Right lobe of liver (tissue), 6 donors: Measurements from ENCODE around the gene YBX2. TPM values are rescaled to one million over a fixed set of nuclear protein-coding genes. Genes with fewer than 3 reads are reported as not detected.

Experiments
- ATAC-seq, 4 donors: fragments of 200-7000 bp; cut with Tn5 transposase; one replicate each; pipeline ENCODE4 v1.9.1; 2020; ENCODE audit warnings: mild to moderate bottlenecking in 4 of 4, moderate library complexity in 4 of 4
- DNase-seq, 3 donors: peaks; one replicate each; pipeline ENCODE4 v3.0.0-alpha.2; 2020
- H3K27ac ChIP-seq, 3 donors: fragments of 200-600 bp; one replicate each; pipeline ENCODE4 v1.8.0; 2022
- H3K27me3 ChIP-seq, 2 donors: fragments of 200-600 bp; one replicate each; pipeline ENCODE4 v1.8.0; 2022
- H3K36me3 ChIP-seq, 4 donors: fragments of 200-600 bp; sonication (generic) in 1 of 4; one replicate each; pipeline versions ENCODE4 v1.5.1 to v1.8.0; 2017 to 2022; ENCODE audit warnings: control low read depth in 1 of 4
- H3K4me1 ChIP-seq, 4 donors: fragments of 200-600 bp; sonication (generic) in 1 of 4; one replicate each; pipeline versions ENCODE4 v1.5.1 to v1.8.0; 2017 to 2022; ENCODE audit warnings: control low read depth in 1 of 4
- H3K4me3 ChIP-seq, 3 donors: fragments of 200-600 bp; one replicate each; pipeline ENCODE4 v1.8.0; 2022
- H3K9me3 ChIP-seq, 4 donors: fragments of 200-600 bp; sonication (generic) in 1 of 4; one replicate each; pipeline versions ENCODE4 v1.5.1 to v1.8.0; 2017 to 2022; ENCODE audit warnings: control low read depth in 1 of 4
- POLR2A ChIP-seq: fragments of 450-650 bp; IDR thresholded peaks from one replicate; pipeline ENCODE4 v1.6.1; 2017; ENCODE audit warnings: antibody characterized with exemption, mild to moderate bottlenecking
- WGBS: methylation state at CpG from one replicate; pipeline ENCODE4 v1.1.6; 2018; ENCODE audit warnings: low coverage, low lambda C conversion rate; ENCODE audit not compliant: insufficient coverage; ENCODE audit errors: missing lambda C conversion rate; 5-methylcytosine and 5-hydroxymethylcytosine counted together
- intact Hi-C, 2 donors: fragments of 100-400 bp; cut with DNase I; formaldehyde crosslinking; loops; one replicate each; pipeline versions ENCODE4 v1.11.2 to v1.14.1; 2022
- total RNA-seq, 6 experiments: library from RNA; depleted of rRNA in 2 of 6; stranded (reverse); fragments of >200 nt in 2 of 6; fragmentation: NEBNext Ultra II Directional in 3 of 6; extraction: Animal tissue kit (Norgen Biotek cat#: 25700) in 3 of 6; gene quantifications; one replicate each; pipeline versions ENCODE4 v1.1.0 to v1.2.4, GENCODE V29; 2016 to 2023
- TF ChIP-seq, protein P1 (sequence below), 4 donors: fragments of 200-600 bp in 3 of 4; fragments of 450-650 bp in 1 of 4; IDR thresholded peaks; one replicate each; pipeline versions ENCODE4 v1.5.1 to v1.8.0; 2016 to 2022; ENCODE audit warnings: antibody characterized with exemption in 4 of 4, mild to moderate bottlenecking in 2 of 4
- donor health status: DM: no; HTN: yes; CAD: no.
- donor health status: DM: no; HTN: no; CAD: no.
- donor health status: DM: no; HTN: no; CAD: no.
- donor health status: DM: no; HTN: yes; CAD: no.
- donor health status: DM: no; HTN: yes; CAD: no.

Gene YBX2
- total RNA-seq, 6 experiments from 2014 or later = 0.27 to 1.7 (median 0.90) TPM

DNA sequence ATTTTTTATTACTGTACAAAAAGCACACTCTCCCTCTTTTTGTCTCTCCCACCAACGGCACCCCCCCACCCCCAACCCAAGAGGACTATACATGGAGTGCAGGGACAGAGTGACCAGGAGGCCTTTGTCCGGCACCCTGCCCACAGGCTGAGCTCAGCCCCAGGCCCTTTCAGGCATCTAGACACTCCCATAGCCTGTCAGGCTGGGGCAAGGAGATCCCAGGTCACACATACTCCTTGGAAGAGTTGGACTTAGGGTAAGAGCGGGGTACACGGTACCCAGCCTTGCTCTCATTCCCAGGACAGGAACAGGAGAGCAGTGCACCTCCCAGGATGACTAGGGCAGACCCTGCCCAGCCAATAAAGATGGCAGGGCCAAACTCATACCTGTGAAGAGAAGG lies 34.3 kb downstream of the YBX2 start:
- H3K4me1 ChIP-seq = peaks cover 0 to 50% (median 13%) of the 10 kb centered on the region in 4 donors
- H3K27ac ChIP-seq = peak overlapping the region; percentile 96 to 99 (median 98)
- DNase-seq (no peak), ATAC-seq (peak in 3 of 4 donors; percentile 3 to 12 (median 4))
- TF ChIP-seq, protein P1, sequence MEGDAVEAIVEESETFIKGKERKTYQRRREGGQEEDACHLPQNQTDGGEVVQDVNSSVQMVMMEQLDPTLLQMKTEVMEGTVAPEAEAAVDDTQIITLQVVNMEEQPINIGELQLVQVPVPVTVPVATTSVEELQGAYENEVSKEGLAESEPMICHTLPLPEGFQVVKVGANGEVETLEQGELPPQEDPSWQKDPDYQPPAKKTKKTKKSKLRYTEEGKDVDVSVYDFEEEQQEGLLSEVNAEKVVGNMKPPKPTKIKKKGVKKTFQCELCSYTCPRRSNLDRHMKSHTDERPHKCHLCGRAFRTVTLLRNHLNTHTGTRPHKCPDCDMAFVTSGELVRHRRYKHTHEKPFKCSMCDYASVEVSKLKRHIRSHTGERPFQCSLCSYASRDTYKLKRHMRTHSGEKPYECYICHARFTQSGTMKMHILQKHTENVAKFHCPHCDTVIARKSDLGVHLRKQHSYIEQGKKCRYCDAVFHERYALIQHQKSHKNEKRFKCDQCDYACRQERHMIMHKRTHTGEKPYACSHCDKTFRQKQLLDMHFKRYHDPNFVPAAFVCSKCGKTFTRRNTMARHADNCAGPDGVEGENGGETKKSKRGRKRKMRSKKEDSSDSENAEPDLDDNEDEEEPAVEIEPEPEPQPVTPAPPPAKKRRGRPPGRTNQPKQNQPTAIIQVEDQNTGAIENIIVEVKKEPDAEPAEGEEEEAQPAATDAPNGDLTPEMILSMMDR (IDR thresholded peaks at IDR 0.05) = no peak
- no peak for TF ChIP-seq POLR2A
- 20% methylated on average over 1 of the region's 4 CpGs for WGBS
- intact Hi-C loops = no loop called here
- no peaks in the 10 kb centered on the region for H3K9me3 ChIP-seq
- H3K4me3 ChIP-seq = peak overlapping the region; percentile 64 to 73 (median 66)
- H3K36me3 ChIP-seq = peaks cover 0 to 19% (median 5%) of the 10 kb centered on the region in 4 donors
- H3K27me3 ChIP-seq = no peaks in the 10 kb centered on the region

- Histone ChIP-seq H3K4me3 (peak overlapping the region; percentile 64 to 73 (median 66)), H3K27ac (peak overlapping the region; percentile 96 to 99 (median 98)), H3K9me3 (no peaks in the 10 kb centered on the region), H3K27me3 (no peaks in the 10 kb centered on the region), H3K4me1 (peaks cover 0 to 50% (median 13%) of the 10 kb centered on the region in 4 donors), H3K36me3 (peaks cover 0 to 26% (median 6%) of the 10 kb centered on the region in 4 donors)
- intact Hi-C loops = no loop called here
- TF ChIP-seq POLR2A = no peak
- TF ChIP-seq, protein P1 (IDR thresholded peaks at IDR 0.05) = no peak
- 76% methylated on average over 4 of the region's 6 CpGs for WGBS
- DNase-seq (no peak), ATAC-seq (peak in 2 of 4 donors; percentile 0 to 2)
Observed at GRCh38 chr17:7259555-7259889, 34.9 kb downstream of the YBX2 start.

DNA sequence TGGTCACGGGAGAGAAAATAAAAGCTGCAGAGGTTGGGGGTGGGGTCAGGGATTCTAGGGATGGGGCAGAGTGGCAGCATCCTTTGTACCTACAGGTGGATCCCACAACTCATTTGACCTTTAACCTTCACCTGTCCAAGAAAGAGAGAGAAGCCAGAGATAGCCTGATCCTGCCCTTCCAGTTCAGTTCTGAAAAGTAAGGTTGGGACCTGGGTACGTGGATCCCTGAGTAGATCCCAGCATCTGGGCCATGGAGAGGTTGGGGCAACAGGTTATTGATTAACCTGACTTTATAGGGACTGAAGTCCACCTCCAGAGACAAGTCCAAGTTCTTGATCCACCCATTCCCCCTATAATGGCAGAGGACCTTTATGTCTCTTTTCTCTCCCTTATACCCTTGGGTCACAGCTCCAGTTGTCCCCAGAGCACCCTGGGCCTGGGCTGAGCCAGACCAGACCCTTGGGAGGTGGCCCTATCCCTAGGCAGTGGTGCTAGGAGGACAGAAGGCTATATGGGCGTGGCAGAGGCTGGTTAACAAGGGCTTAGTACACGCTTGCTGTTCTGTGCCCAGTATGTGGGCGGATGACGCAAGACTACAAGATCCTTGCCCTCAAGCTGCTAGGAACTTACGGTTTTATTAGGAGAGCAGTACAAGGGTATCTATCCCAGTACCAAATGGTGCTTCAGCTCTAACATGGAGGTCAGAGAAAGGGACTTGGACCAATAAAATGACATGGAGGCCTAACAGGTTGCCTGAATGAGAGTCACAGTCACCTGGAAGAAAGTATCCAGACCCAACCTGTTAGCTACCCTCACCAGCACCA lies 35.5 kb downstream of the YBX2 start:
- Histone ChIP-seq H3K27me3 (no peaks in the 10 kb centered on the region), H3K36me3 (peaks cover 0 to 26% (median 7%) of the 10 kb centered on the region in 4 donors), H3K4me1 (peaks cover 0 to 50% (median 13%) of the 10 kb centered on the region in 4 donors), H3K4me3 (peak overlapping the region; percentile 64 to 73 (median 66)), H3K27ac (peak overlapping the region; percentile 96 to 99 (median 98)), H3K9me3 (no peaks in the 10 kb centered on the region)
- DNase-seq (peak; percentile 76 to 90 (median 88)), ATAC-seq (peak; percentile 66 to 78 (median 74))
- intact Hi-C loops = no loop called here
- TF ChIP-seq, protein P1 (IDR thresholded peaks at IDR 0.05) = no peak
- peak; percentile 83 for TF ChIP-seq POLR2A
- WGBS = 24% methylated on average over 7 of the region's 7 CpGs

GRCh38 chr17:7256766-7257456 lies 37.5 kb downstream of the YBX2 start:
- WGBS = 85% methylated on average over 5 of the region's 8 CpGs
- peaks cover 0 to 26% (median 7%) of the 10 kb centered on the region in 4 donors for H3K36me3 ChIP-seq
- no peak overlapping the region for H3K4me3 ChIP-seq
- DNase-seq = no peak
- H3K4me1 ChIP-seq = peaks cover 0 to 43% (median 10%) of the 10 kb centered on the region in 4 donors
- no peaks in the 10 kb centered on the region for H3K9me3 ChIP-seq
- intact Hi-C loops = no loop called here
- no peak for TF ChIP-seq POLR2A
- TF ChIP-seq, protein P1 (IDR thresholded peaks at IDR 0.05) = no peak
- peak overlapping the region in 1 of 3 donors; percentile 98 for H3K27ac ChIP-seq
- no peaks in the 10 kb centered on the region for H3K27me3 ChIP-seq
- ATAC-seq = no peak
